ENCODE results near the gene ZC2HC1C.

The ZC2HC1C gene

GRCh38 chr14:75069811-75070145 lies 337 bp downstream of the ZC2HC1C start:
- Histone ChIP-seq H3K27me3 (no peaks in the 10 kb centered on the region), H3K4me3 (peak overlapping the region; percentile 58 to 68), H3K27ac (peak overlapping the region; percentile 86 to 89), H3K36me3 (no peaks in the 10 kb centered on the region), H3K9me3 (no peaks in the 10 kb centered on the region), H3K4me1 (peaks cover 0 to 29% (median 17%) of the 10 kb centered on the region in 4 donors)
- DNase-seq: no peak
- intact Hi-C loops (cut with DNase I; ENCODE audit: low total_unique reads): loop anchor here (10.0 kb wide), 1 partner anchor 115 kb away; the partner anchor contains the start of gene PGF
- no peak for TF ChIP-seq CTCF (IDR thresholded peaks at IDR 0.05)

DNA sequence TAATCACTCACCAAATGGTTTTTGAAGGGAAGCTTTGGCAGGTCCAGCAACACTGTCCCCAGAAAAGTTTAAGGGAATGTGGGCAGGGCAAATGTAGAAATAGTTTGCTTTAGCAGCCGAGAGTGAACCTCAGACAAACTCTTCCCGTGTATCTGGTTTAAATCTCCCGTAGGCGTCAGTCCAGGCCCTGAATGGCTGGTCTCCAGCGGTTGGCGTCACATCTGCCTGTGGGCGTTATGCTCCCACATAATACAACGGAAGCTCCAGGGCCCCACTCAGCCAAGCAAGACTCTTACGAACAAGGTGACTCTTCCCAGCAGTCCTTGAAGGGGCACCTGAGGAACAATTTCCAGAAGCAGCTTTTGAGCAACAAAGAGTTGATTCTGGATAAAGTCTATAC lies 942 bp downstream of the ZC2HC1C start:
- intact Hi-C loops (cut with DNase I; ENCODE audit: low total_unique reads): no loop called here
- peaks cover 0 to 25% (median 16%) of the 10 kb centered on the region in 4 donors for H3K4me1 ChIP-seq
- H3K27ac ChIP-seq: peak overlapping the region; percentile 86 to 89
- H3K9me3 ChIP-seq: no peaks in the 10 kb centered on the region
- DNase-seq: no peak
- no peaks in the 10 kb centered on the region for H3K27me3 ChIP-seq
- no peaks in the 10 kb centered on the region for H3K36me3 ChIP-seq
- no peak for TF ChIP-seq CTCF (IDR thresholded peaks at IDR 0.05)
- no peak overlapping the region for H3K4me3 ChIP-seq

- no peaks in the 10 kb centered on the region for H3K4me1 ChIP-seq
- H3K27me3 ChIP-seq: no peaks in the 10 kb centered on the region
- no peak overlapping the region for H3K4me3 ChIP-seq
- no peak for DNase-seq
- peaks cover 0 to 21% (median 0%) of the 10 kb centered on the region in 3 donors for H3K36me3 ChIP-seq
- no peak overlapping the region for H3K27ac ChIP-seq
- no peaks in the 10 kb centered on the region for H3K9me3 ChIP-seq
- intact Hi-C loops (cut with DNase I; ENCODE audit: low total_unique reads): no loop called here
- TF ChIP-seq CTCF (IDR thresholded peaks at IDR 0.05): no peak
These were observed 8.4 kb downstream of the ZC2HC1C start for GRCh38 chr14:75077794-75078193.

DNA sequence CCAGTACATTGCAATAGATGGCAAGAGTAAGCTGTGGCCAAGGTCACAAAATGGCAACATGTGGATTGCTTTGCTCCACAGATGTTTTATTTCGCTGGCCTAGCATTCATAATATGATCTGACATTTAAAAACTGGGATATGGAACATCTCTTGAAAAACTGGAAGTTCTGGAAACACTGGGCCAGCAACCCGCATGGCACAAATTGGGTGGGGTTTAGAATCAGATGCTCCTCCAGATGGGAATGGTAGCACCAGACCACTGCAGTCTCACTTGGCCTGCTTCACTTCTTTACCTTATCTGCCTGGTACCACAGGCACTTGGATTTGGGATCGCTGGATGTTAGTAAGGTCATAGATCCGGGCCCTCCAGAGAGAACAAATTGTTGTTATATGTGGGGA lies 10.1 kb downstream of the ZC2HC1C start:
- no peak for TF ChIP-seq CTCF (IDR thresholded peaks at IDR 0.05)
- no peak for DNase-seq
- no peaks in the 10 kb centered on the region for H3K4me1 ChIP-seq
- H3K9me3 ChIP-seq: no peaks in the 10 kb centered on the region
- no peaks in the 10 kb centered on the region for H3K27me3 ChIP-seq
- no peak overlapping the region for H3K4me3 ChIP-seq
- H3K27ac ChIP-seq: no peak overlapping the region
- H3K36me3 ChIP-seq: peaks cover 12 to 38% (median 16%) of the 10 kb centered on the region in 3 donors
- intact Hi-C loops (cut with DNase I; ENCODE audit: low total_unique reads): no loop called here

GRCh38 chr14:75081660-75082229 lies 12.3 kb downstream of the ZC2HC1C start:
- H3K27ac ChIP-seq: peak overlapping the region in 1 of 2 donors; percentile 6
- no peak for TF ChIP-seq CTCF (IDR thresholded peaks at IDR 0.05)
- intact Hi-C loops (cut with DNase I; ENCODE audit: low total_unique reads): loop anchor here (2.0 kb wide), 1 partner anchor 133 kb away; no protein-coding TSS in a partner anchor
- H3K4me1 ChIP-seq: no peaks in the 10 kb centered on the region
- no peak overlapping the region for H3K4me3 ChIP-seq
- H3K27me3 ChIP-seq: no peaks in the 10 kb centered on the region
- H3K9me3 ChIP-seq: no peaks in the 10 kb centered on the region
- H3K36me3 ChIP-seq: peaks cover 35 to 61% (median 37%) of the 10 kb centered on the region in 3 donors
- no peak for DNase-seq

Data from tibial artery (tissue), 4 donors.